C1 segment of cervical spinal cord (tissue), 14 donors: ENCODE measurements around the gene JAKMIP1.

Source experiments
- DNase-seq, 14 donors: peaks; one replicate each; lab custom pipeline; 2025; lab: John Stamatoyannopoulos, UW

Gene JAKMIP1

DNA sequence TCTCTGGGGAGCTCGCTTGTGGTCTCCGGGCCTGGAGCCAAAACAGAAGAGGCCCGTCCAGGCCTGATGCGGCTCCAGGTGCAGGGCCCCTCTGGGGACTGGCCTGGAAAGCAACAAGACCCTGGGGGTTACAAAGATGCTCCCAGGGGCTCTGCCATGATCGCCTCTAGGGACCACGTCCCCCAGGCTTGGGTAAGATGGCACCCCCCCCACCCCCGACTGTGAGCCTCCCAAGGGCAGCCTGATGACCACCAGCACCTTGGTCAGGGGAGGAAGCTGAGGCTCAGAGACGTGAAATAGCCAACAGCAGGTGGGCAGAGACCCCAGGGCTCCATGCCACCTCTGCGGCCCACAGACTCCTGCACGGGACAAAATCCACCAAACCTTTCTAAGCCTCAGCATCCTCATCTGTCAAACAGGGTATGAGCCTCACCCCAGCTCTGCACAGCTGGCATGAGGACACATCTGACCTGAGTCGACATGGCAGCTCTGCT lies 207.5 kb downstream of the JAKMIP1 start:
- no peak for DNase-seq

GRCh38 chr4:5992171-5992827 lies 208.1 kb downstream of the JAKMIP1 start:
- DNase-seq = no peak

DNA sequence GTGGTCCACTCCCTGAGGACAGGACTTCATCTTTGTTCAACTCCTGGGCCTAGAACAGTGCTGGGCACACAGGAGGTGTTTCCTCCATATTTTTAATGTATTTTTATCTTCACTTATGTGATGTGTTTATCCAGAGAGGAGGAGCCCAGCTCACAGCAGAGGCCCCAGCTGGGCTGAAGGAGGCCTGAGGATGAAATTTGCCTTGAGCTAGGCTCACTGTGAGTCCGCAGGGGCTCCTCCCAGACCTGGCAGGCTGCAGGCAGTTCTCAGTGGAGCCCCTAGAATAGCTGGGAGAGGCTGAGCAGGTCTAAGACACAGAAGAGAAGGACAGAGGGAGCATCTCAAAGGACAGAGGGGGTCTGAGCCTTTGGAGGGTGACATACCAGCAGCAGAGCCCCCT lies 208.9 kb downstream of the JAKMIP1 start:
- DNase-seq = no peak

GRCh38 chr4:5990446-5991160 lies 209.7 kb downstream of the JAKMIP1 start:
- DNase-seq = no peak

- DNase-seq = no peak
Observed at GRCh38 chr4:5989236-5990225, 210.8 kb downstream of the JAKMIP1 start.

DNA sequence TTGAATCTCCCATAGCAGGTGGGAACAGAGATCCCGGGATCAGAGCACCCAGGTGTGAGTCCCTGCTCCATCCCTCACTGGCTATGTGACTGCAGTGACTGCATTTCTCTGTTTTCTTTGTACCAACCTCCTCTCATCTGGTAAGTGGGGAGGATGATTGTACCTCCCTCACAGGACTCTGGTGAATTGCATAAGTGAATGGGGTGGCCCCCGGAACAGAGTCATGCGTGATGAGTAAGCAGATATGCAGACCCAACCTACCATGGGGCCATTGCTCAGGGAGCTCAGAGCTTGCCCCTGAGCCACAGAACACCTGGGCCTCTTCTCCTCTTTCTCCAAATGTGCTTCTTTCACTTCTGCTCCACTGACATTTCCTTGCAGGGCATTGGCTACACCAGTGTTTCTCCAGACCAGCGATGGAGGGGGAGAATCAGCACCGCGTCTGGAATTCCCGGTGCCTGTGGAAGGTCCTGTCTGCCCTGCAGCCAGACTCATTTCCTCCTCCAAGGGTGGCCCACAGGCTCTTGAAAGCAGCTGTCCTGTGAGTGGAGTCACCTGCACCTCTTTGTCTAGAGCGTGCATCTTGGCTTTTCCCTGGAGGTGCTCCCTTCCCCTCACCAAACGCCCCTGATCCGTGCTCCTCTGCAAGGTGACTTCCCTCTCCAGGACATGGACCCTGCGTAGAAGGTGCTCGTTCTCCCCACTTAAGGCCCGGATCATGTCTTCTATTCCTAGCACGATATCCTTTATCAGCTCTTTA lies 212.1 kb downstream of the JAKMIP1 start:
- DNase-seq = no peak

- no peak for DNase-seq
Observed at GRCh38 chr4:5984843-5985242, 215.5 kb downstream of the JAKMIP1 start.

DNA sequence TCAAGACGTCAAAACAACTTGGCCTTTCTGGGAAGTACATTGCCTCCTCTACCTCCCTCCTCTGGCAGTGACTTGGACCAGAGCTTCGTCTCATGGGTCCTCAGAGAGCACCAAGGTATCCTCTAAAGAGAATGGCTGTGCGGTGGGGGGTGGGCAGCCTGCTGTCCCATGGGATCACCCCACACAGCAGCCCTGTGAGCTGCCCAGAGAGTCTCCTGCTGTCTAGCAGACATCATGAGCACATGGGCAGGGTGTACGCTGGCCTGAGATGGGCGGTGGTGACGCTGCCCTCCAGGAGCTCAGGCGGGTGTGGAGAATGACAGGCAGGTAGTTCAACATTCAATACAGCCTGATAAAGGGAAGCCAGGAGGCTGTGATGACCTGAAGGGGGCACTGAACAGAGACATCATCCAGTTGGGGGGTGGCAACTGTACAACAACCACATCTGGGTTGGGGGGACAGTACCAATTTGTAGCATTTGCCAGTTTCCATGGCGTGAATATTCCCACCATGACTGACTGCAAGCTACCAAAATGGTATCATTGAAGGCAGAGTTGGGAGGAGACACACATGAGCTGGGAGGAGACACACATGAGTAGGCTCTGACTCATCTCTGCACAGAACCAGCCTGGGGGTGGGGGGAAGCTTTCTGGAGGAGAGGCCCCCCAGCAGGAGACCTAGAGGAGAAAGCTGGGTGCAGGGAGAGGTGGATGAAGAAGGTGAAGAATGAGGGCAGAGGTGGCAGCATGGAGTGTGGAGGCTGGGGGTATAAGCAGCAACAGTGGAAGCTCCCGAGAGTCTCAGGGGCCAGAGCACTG lies 218.0 kb downstream of the JAKMIP1 start:
- no peak for DNase-seq

DNA sequence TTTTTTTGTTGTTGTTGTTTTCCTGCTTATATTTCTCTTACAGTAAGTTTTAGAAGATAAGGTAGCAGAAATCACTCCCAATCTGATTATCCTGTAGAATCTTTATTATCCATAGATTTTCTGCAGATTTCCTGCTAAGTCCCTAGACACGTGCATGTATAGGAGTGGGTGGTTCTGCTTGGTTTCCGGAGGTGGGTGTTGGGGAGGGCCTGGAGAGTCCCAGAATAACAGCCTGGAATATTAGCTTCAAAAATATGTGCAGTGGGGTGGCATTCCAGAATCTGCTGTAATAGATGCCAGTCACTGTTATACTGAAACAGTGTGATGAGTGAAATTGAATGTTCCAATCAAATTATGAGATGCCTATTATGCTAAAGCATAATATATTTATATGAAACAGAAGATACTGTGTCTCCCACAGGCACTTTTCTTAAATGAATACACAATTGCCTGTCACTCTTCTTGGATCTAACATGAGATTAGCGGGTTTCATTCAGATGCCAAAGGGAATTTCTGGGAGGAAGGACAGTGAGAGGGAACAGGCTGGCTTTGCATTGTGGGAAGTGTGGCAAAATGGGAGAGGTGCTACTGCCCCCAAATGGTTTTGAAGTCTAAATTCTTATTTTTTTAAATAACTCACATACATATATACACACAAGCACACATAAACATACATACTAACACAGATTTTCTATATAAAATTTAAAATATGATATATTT lies 219.8 kb downstream of the JAKMIP1 start:
- no peak for DNase-seq

DNA sequence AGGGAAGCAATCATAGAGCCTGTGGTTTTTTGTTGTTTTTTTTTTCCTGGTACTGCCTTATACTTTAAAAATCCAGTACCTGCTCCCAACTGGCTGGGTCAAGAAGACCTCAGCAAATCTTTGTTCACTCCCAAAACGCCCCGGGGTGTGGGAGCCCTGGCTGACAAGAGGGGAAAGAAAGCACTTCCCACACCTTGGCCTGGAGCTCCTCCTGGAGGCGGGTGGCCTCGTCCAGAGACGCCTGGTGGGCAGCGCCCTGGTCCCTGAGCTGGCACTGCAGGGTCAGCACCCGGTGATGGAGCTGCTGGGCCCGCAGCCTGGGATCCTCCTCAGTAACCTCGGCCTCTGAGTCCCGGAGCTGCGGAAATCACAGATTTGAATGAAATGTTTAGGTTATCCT lies 220.4 kb downstream of the JAKMIP1 start:
- DNase-seq = no peak

DNA sequence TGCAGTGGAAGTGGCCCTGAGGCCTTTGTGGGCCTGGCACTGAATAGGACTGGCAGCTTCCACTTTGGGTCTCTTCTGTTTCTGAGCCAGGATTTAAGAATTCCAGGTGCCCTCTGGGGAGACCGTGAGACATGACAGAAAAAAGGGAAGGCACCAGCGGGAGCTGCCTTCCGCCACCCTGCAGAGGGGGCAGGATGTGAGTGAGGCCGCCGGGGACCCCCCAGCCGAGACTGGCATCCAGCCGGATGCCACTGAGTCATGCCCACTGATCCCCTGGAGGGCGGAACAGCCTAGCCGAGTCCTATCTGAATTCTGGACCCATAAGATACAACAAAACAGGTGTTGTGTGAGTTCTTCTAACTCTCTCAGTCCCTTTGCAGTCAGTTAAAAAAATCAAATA lies 223.4 kb downstream of the JAKMIP1 start:
- no peak for DNase-seq

- DNase-seq = no peak
Observed at GRCh38 chr4:5976431-5976830, 223.9 kb downstream of the JAKMIP1 start.
